ENCODE data around the gene BPTF.
A peak's percentile ranks its signal among the peaks of the same experiment; 100 is the strongest.
"Not testable (repeated sequence)": the region's sequence is repeated elsewhere in the genome, so short reads cannot be mapped to it uniquely, and the experiment has no call there.

The BPTF gene

GRCh38 chr17:68015081-68015723 is 189.9 kb downstream of the BPTF start:
- no peak for DNase-seq

- DNase-seq, result no peak
Measured at GRCh38 chr17:68016838-68017237, 191.5 kb downstream of the BPTF start.

GRCh38 chr17:68018493-68018892 is 193.2 kb downstream of the BPTF start:
- DNase-seq, result not testable (repeated sequence)

GRCh38 chr17:68019336-68019674 is 194.0 kb downstream of the BPTF start:
- no peak for DNase-seq

GRCh38 chr17:68019675-68020408 is 194.5 kb downstream of the BPTF start:
- peak; percentile 89 to 93 for DNase-seq

- DNase-seq, result no peak
Measured at GRCh38 chr17:68020409-68020756, 195.1 kb downstream of the BPTF start.

GRCh38 chr17:68020791-68021190 is 195.5 kb downstream of the BPTF start:
- DNase-seq, result not testable (repeated sequence)

GRCh38 chr17:68021963-68022362 is 196.7 kb downstream of the BPTF start:
- no peak for DNase-seq

GRCh38 chr17:68022547-68022946 is 197.2 kb downstream of the BPTF start:
- DNase-seq, result not testable (repeated sequence)

- no peak for DNase-seq
Measured at GRCh38 chr17:68029512-68030215, 204.4 kb downstream of the BPTF start.
